Ovary (tissue), 3 donors: ENCODE results near the gene LUM.

ENCODE experiments used
- EP300 ChIP-seq: sonication (generic); formaldehyde crosslinking; IDR thresholded peaks from one replicate; pipeline ENCODE4 v1.6.1; 2017; ENCODE audit warnings: antibody characterized with exemption
- TF ChIP-seq, protein P1 (sequence below), 3 donors: fragments of 450-650 bp in 2 of 3; fragments of 200-600 bp in 1 of 3; IDR thresholded peaks; one replicate each; pipeline versions ENCODE4 v1.5.1 to v1.8.0; 2016 to 2022; ENCODE audit warnings: antibody characterized with exemption in 3 of 3, mild to moderate bottlenecking in 1 of 3
- donor health status: DM: no; HTN: no; CAD: no.

DNA sequence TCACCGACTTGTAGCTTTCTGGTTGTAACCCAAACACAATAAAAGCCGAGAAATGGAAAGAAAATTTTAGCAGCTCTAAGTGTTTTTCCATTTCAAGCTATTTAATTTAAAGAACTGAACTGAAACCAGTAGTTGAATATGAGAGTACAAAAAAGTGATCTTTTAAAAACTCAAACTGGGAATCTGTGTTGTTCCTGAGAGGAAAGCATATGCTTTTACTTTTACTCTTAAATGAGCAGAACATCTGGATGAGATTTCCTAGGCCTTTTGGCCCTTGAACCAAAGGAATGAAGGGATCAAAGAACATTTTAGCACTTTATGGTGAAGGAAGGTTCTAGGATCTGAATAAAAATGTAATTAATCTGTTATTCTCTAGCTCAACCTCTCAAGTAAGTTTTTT is 54.8 kb downstream of the LUM start:
- TF ChIP-seq EP300, result no peak
- TF ChIP-seq, protein P1, sequence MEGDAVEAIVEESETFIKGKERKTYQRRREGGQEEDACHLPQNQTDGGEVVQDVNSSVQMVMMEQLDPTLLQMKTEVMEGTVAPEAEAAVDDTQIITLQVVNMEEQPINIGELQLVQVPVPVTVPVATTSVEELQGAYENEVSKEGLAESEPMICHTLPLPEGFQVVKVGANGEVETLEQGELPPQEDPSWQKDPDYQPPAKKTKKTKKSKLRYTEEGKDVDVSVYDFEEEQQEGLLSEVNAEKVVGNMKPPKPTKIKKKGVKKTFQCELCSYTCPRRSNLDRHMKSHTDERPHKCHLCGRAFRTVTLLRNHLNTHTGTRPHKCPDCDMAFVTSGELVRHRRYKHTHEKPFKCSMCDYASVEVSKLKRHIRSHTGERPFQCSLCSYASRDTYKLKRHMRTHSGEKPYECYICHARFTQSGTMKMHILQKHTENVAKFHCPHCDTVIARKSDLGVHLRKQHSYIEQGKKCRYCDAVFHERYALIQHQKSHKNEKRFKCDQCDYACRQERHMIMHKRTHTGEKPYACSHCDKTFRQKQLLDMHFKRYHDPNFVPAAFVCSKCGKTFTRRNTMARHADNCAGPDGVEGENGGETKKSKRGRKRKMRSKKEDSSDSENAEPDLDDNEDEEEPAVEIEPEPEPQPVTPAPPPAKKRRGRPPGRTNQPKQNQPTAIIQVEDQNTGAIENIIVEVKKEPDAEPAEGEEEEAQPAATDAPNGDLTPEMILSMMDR (IDR thresholded peaks at IDR 0.05), result no peak
